Measurements from ENCODE around the gene SPINT4.

DNA sequence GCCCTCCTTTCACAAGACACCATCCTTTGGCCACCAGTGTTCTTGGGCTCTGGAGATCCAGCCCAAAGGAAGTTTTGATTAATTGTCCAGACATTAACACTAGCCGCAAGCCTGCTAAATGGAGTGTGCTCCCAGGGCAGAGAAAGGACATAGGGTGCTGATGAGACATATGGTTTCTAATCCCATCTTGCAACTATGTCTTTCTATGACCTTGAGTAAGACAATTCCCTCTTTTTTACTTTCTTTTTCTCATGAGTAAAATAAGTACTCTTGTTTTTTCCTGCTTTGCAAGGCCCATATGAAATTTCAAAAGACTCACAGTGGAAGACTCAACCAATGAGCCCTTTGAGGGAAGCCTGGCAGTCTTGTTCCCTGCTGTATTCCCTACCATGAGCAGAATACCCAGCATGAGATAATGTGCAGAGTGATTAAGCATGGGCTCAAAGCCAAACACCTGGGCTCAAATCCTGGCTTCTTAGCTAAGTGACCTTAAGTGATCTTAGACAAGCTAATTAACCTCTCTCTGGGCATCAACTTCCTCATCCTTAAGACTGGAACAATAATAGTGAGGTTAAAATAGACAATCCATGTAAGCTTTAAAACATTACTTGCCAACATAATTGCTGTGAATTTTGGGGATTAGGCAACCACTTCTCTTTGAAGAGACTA is 17.0 kb upstream of the SPINT4 start, which contains the start of gene WFDC10B:
- no peak for TF ChIP-seq EP300 (IDR thresholded peaks at IDR 0.05)
- TF ChIP-seq, protein P1, sequence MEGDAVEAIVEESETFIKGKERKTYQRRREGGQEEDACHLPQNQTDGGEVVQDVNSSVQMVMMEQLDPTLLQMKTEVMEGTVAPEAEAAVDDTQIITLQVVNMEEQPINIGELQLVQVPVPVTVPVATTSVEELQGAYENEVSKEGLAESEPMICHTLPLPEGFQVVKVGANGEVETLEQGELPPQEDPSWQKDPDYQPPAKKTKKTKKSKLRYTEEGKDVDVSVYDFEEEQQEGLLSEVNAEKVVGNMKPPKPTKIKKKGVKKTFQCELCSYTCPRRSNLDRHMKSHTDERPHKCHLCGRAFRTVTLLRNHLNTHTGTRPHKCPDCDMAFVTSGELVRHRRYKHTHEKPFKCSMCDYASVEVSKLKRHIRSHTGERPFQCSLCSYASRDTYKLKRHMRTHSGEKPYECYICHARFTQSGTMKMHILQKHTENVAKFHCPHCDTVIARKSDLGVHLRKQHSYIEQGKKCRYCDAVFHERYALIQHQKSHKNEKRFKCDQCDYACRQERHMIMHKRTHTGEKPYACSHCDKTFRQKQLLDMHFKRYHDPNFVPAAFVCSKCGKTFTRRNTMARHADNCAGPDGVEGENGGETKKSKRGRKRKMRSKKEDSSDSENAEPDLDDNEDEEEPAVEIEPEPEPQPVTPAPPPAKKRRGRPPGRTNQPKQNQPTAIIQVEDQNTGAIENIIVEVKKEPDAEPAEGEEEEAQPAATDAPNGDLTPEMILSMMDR (IDR thresholded peaks at IDR 0.05), result no peak
